C1 segment of cervical spinal cord (tissue), 14 donors: Measurements from ENCODE around the gene LRRTM3.

ENCODE experiments used
- DNase-seq, 14 donors: peaks; one replicate each; lab custom pipeline; 2025; lab: John Stamatoyannopoulos, UW

The LRRTM3 gene

GRCh38 chr10:67017218-67017617 lies 91.4 kb downstream of the LRRTM3 start:
- DNase-seq, result no peak

- no peak for DNase-seq
These were observed 96.3 kb downstream of the LRRTM3 start for GRCh38 chr10:67022099-67022498.

- DNase-seq, result no peak
These were observed 108.0 kb downstream of the LRRTM3 start for GRCh38 chr10:67033878-67034277.

GRCh38 chr10:67036808-67037207 lies 111.0 kb downstream of the LRRTM3 start:
- no peak for DNase-seq

GRCh38 chr10:67043041-67043440 lies 117.2 kb downstream of the LRRTM3 start:
- no peak for DNase-seq

DNA sequence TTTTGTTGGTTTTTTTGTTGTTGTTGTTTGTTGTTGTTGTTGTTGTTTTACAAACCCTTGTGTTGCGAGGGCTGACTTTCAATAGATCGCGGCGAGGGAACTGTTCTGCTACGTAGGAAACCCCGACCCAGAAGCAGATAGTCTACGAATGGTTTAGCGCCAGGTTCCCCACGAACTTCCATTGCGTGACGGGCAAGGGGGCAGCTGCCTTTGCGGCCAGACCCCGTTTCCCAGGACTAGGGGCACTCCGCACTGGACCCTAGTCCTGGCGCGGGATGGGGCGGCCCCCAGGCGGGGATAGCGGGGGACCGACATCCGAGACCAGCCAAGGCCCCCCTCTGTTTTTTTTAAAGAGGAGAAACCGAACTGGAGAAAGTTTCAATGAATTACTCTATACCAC lies 119.6 kb downstream of the LRRTM3 start:
- no peak for DNase-seq

DNA sequence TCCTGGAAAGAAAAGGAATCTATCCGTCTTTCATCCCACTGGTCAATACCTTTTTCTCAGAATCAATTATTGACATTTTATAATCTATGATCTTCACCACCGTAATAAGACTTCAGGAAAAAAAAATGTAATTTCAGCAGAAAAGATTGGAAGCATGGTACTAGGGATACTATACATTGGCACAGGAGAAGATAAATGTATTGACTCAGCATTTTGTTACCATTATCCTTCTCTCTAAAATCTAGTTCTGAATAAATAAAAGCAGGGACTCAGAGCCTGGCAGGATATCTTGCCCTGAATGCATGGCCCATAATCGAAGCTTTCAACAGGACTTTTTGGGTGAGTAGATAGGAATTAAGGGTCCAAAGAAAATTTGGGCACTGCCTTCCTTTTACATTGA lies 120.7 kb downstream of the LRRTM3 start:
- DNase-seq, result no peak

- no peak for DNase-seq
These were observed 124.2 kb downstream of the LRRTM3 start for GRCh38 chr10:67049988-67050387.

- DNase-seq, result no peak
These were observed 124.6 kb downstream of the LRRTM3 start for GRCh38 chr10:67050415-67050814.

GRCh38 chr10:67072654-67073053 lies 146.8 kb downstream of the LRRTM3 start:
- no peak for DNase-seq

DNA sequence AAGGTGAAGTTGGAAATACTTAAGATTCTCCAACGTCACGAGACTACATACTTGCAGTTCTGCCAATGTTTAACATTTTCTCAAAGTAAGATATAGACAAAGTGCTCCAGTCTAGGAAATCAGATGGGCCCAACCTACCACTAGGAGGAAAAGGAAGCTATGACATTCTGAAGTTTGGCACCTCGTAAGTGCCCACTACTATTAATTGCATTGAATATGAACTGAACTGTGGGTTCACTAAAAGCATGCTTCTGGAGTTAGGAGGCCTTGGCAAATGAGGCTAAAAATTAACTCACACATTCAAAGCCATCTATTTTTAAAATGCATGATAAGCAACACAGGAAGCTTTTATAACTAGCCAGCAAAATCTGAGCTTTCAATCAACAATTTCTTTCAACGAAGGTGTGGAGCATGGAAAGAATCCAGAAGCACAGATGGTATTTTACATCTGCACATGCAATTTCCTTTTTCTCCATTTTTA lies 149.7 kb downstream of the LRRTM3 start:
- peak in 1 of 14 donors; percentile 37 for DNase-seq

DNA sequence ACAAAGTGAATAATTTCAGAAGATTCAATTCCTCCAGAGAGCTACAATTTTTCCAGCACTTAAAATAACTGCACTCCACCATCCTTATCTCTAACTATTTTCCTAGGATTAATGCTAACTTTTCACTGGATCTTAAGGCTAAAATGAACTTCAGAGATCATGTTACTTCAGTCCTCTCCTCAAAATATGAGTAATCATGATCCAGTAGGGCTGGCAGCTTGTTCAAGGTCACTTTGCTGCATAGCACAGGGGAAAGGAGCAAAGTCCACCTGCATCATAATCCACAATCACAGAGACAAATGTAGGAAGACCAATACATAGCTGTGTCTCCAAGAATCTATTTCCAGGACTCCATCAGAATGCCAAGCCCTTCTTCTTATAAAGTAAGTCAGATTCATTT lies 150.3 kb downstream of the LRRTM3 start:
- DNase-seq, result no peak

GRCh38 chr10:67077376-67077775 lies 151.5 kb downstream of the LRRTM3 start:
- DNase-seq, result no peak

GRCh38 chr10:67079126-67079525 lies 153.3 kb downstream of the LRRTM3 start:
- DNase-seq, result peak in 1 of 14 donors; percentile 7

DNA sequence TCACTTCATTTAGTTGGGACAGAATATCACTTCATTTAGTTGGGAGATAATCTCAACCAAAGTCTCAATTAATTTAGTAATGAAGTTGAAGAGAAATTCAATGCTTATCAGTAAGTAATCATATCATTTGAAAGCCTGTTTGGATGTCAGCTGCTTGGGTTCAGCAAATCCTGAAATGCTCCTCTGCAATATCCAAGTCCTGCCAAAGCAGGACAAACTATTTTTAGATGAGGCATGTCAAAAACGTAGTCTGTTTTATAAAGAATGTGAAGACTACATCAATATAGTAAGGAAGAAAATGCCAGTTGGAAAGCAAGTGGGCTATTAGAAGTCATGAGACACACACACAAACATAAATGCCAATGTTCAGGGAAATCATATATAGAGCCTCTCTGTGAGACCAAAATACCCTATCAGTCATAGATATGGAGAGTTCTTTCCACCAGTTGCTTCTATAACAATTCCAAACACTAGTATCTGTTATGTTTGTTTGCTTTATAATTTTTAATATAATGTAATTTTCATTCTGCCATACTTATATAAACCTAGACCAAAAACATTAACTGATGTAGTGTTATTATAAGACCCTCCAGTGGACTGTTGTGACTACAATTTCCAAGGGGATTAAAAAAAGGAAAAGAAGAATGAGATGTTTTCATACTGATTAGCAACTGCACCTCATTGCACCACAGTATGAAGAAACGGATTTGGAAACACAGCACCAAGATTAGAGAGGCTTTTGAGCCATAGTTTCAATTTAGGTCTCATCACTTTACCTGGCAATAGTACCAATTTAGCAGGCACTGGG lies 160.7 kb downstream of the LRRTM3 start:
- DNase-seq, result peak in 1 of 14 donors; percentile 10

- DNase-seq, result no peak
These were observed 161.2 kb downstream of the LRRTM3 start for GRCh38 chr10:67087135-67087425.

DNA sequence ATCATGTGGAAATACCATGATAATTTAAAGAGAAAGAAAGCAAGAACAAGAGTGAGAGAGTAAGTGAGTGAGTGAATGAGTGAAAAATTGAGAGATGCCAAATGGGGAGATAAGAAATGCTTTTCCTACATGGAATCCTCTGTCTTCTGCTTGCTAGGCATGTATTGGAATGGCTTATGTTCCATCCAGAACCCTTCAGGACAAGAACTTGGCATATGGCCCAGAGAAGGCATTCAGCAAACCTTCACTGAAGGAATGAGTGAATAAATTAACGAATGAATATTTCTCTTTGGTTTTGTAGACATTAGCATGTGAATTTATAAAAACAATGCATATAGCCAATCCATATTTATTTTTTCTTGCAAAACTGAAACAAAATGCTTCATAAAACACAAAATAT lies 162.2 kb downstream of the LRRTM3 start:
- peak in 1 of 14 donors; percentile 45 for DNase-seq

DNA sequence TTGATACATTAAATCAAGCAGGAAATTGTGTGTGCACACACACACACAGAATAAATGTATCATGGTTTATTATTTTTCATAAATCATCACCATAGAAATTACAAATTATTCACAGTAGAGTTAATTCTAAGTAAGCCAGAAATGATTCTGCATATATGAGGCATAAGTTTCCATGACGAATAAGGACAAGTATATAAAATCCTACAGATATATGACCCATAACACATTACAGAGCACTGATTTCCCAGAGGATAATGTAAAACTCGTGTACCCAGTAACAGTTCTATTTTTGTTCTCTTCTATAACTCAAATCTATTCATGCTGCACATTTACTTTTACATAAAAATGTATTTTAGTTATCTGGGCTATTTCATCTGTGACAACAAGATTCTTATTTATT lies 169.7 kb downstream of the LRRTM3 start:
- no peak for DNase-seq

DNA sequence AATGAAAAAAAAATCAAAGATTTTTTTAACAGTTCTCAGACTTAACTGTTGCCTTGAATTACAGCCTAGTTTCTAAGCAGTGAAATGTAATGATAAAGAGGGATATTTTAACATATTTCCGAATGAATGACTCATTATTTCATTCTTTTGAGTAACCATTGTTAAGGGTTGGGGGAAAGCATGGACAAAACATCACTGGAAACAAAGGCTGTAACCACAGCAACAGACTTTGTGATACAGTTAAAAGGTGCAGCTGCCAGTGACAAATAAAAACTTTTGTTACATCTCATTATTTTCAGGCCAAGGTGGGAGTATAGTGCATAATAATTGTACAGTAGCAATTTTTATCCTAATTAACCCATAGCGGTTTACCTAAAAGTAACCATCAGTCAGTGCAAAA lies 172.6 kb downstream of the LRRTM3 start:
- DNase-seq, result no peak

- DNase-seq, result no peak
These were observed 175.1 kb downstream of the LRRTM3 start for GRCh38 chr10:67100951-67101350.

DNA sequence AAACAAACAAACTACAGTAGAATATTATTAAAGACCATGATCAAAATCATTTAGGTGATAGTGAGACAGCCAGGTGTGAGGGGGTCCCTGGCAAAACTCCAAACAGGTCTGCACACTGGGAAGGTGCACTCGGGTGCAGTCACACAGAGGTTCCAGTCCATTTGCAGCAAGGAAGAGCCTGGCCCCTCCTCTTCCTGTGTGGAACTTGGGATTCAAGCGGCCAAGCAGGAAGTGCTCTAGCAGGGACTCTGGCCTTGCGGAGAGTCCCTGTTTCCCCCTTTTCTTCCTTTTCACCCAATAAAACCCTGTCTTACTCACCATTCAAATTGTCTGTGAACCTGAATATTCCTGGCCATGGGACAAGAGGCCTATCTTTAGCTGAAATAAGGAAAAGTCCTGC lies 181.8 kb downstream of the LRRTM3 start:
- DNase-seq, result no peak

- DNase-seq, result no peak
These were observed 184.4 kb downstream of the LRRTM3 start for GRCh38 chr10:67110286-67110685.

GRCh38 chr10:67112765-67113164 lies 186.9 kb downstream of the LRRTM3 start:
- DNase-seq, result no peak

DNA sequence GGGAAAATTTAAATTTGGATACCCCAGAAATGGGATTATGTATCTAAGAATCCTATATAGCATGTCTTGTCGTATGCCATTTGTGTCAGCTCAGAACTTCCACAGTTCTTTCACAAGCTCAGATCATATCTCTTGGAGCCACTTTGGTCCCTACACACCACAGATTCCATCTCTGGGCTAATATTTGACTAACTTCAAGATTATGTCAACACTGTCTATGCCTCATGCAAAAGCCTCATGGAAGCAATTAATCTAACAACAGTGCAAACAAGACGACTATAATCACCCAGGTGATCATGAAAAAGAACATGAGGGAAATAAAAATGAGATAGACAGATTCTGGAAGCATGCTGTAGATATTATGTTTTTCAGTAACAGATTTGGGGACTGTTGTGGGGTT lies 189.1 kb downstream of the LRRTM3 start:
- DNase-seq, result no peak
